H1 (cell line): Measurements from ENCODE around the gene C21orf91. TPM values are rescaled to one million over a fixed set of nuclear protein-coding genes. Genes with fewer than 3 reads are reported as not detected.

Experiments used
- CHD7 ChIP-seq: fragments of 300-600 bp; sonication (generic); IDR thresholded peaks from 2 replicates; pipeline ENCODE4 v1.7.1; 2012; ENCODE audit warnings: low read length, moderate library complexity, mild to moderate bottlenecking, inconsistent platforms; ENCODE audit not compliant: insufficient replicate concordance
- SP1 ChIP-seq: IDR thresholded peaks from 2 replicates; pipeline ENCODE4 v1.6.1; 2011; ENCODE audit warnings: low read depth, low read length
- polyA plus RNA-seq, 7 experiments: library from polyadenylated mRNA; depleted of rRNA in 3 of 7; stranded (reverse) in 5 of 7; unstranded in 2 of 7; fragments of >200 nt in 5 of 7; fragments of 200-250 nt in 2 of 7; gene quantifications; 1 replicate in 5 of 7; 2 replicates in 1 of 7; 4 replicates in 1 of 7; pipeline versions ENCODE4 v1.2.1 to v1.2.3, GENCODE V29; 2011 to 2013; ENCODE audit warnings: missing spikeins in 2 of 7, mixed read lengths in 2 of 7
- total RNA-seq: library from RNA; stranded (reverse); fragmentation: NEBNext Ultra II Directional; extraction: Animal tissue kit (Norgen Biotek cat#: 25700); gene quantifications from 2 replicates; pipeline ENCODE4 v1.2.1, GENCODE V29; 2021

C21orf91 gene
- total and polyA plus RNA-seq, 2 of the 8 experiments (the other 6 are each of a cell fraction or from before 2014, with no cell fraction given), result 4.9 to 33.6 TPM

GRCh38 chr21:17782051-17782450 lies 37.1 kb downstream of the C21orf91 start (continued):
- TF ChIP-seq CHD7 (no peak), SP1 (no peak)
